Activated naive CD8-positive, alpha-beta T cell (primary cell): ENCODE measurements around the gene DHX30.

Experiments
- H3K27ac Mint-ChIP-seq: one replicate; pipeline ENCODE4 v1.8.0; 2021; ENCODE audit warnings: mixed read lengths
- H3K27me3 Mint-ChIP-seq: one replicate; pipeline ENCODE4 v1.8.0; 2021; ENCODE audit warnings: mixed read lengths
- H3K36me3 Mint-ChIP-seq: one replicate; pipeline ENCODE4 v1.8.0; 2021; ENCODE audit warnings: mixed read lengths
- H3K4me1 Mint-ChIP-seq: one replicate; pipeline ENCODE4 v1.8.0; 2021; ENCODE audit warnings: low read depth, mixed read lengths
- H3K4me3 Mint-ChIP-seq: one replicate; pipeline ENCODE4 v1.8.0; 2021; ENCODE audit warnings: mild to moderate bottlenecking, mixed read lengths
- H3K9me3 Mint-ChIP-seq: one replicate; pipeline ENCODE4 v1.8.0; 2021; ENCODE audit warnings: low read depth, mixed read lengths

DHX30 gene

DNA sequence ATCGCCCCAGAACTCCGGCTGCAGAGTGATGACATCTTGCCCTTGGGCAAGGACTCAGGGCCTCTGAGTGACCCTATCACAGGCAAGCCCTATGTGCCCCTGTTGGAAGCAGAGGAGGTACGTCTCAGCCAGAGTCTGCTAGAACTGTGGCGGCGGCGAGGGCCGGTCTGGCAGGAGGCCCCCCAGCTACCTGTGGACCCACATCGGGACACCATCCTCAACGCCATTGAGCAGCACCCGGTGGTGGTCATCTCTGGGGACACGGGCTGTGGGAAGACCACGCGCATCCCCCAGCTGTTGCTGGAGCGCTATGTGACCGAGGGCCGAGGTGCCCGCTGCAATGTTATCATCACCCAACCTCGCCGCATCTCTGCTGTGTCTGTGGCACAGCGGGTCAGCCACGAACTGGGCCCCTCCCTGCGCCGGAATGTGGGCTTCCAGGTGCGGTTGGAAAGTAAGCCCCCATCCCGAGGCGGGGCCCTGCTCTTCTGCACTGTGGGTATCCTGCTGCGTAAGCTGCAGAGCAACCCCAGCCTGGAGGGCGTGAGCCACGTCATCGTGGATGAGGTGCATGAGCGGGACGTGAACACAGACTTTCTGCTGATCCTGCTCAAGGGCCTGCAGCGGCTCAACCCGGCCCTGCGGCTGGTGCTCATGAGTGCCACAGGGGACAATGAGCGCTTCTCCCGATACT, 43.4 kb downstream of the DHX30 start:
- Mint-ChIP-seq H3K4me3 (no peak overlapping the region), H3K9me3 (no peaks in the 10 kb centered on the region), H3K27ac (no peak overlapping the region), H3K27me3 (no peaks in the 10 kb centered on the region), H3K4me1 (peaks cover 1% of the 10 kb centered on the region), H3K36me3 (peaks cover 4% of the 10 kb centered on the region)

DNA sequence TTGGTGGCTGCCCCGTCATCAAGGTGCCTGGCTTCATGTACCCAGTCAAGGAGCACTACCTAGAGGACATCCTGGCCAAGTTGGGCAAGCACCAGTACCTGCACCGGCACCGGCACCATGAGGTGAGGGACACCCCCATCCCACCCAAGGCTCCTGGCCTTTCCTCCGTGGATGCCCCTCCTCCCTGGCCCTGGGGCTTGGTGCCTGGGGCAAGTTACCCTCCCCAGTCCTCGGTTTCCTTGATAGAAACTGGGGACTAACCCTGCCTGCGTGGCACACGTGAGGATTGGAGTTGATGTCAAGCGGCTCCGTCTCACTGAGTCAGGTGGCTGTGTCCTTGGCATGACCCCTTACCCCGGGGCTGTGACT, 43.9 kb downstream of the DHX30 start:
- no peak overlapping the region for H3K27ac Mint-ChIP-seq

DNA sequence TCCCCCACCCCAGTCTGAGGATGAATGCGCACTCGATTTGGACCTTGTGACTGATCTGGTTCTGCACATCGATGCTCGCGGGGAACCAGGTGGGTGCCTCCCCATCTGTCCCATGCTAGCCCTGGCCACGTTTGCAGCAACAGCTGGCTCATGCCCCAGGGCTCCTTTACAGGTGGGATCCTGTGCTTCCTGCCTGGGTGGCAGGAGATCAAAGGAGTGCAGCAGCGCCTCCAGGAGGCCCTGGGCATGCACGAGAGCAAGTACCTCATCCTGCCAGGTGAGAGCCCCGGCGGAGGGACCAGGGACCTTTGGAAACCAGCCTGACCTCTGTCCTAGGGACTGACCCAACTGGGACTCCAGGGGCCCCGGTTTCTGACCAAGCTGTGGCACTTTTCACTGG, 44.3 kb downstream of the DHX30 start:
- no peaks in the 10 kb centered on the region for H3K9me3 Mint-ChIP-seq
- H3K27ac Mint-ChIP-seq, result no peak overlapping the region
- no peaks in the 10 kb centered on the region for H3K27me3 Mint-ChIP-seq
- peaks cover 4% of the 10 kb centered on the region for H3K36me3 Mint-ChIP-seq
- peaks cover 1% of the 10 kb centered on the region for H3K4me1 Mint-ChIP-seq
- H3K4me3 Mint-ChIP-seq, result no peak overlapping the region

More for the DNA sequence above, 43.9 kb downstream of the DHX30 start:
- H3K27me3 Mint-ChIP-seq, result no peaks in the 10 kb centered on the region
- H3K4me1 Mint-ChIP-seq, result peaks cover 1% of the 10 kb centered on the region
- no peak overlapping the region for H3K4me3 Mint-ChIP-seq
- H3K36me3 Mint-ChIP-seq, result peaks cover 4% of the 10 kb centered on the region
- H3K9me3 Mint-ChIP-seq, result no peaks in the 10 kb centered on the region

DNA sequence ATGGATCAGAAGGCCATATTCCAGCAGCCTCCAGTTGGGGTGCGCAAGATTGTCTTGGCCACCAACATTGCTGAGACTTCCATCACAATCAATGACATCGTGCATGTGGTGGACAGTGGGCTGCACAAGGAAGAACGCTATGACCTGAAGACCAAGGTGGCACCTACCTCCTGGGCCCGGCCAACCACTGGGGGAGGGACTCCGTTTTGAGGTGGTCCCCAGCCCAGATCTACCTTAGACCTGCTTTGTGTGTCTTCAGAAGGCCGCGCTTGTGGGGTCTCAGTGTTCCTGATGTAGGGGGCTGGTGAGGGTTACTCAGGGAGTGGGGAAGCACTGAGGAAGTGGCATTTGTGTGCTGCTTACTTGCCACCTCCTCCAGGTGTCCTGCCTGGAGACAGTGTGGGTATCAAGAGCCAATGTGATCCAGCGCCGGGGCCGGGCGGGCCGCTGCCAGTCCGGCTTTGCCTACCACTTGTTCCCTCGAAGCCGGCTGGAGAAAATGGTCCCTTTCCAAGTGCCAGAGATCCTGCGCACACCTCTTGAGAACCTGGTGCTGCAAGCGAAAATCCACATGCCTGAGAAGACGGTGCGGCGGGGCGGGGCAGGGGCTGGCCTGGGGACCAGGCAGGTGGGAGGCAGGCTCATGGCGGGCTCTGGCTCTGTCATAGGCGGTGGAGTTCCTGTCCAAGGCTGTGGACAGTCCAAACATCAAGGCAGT, 45.0 kb downstream of the DHX30 start:
- no peaks in the 10 kb centered on the region for H3K9me3 Mint-ChIP-seq
- H3K27me3 Mint-ChIP-seq, result no peaks in the 10 kb centered on the region
- H3K4me1 Mint-ChIP-seq, result peaks cover 1% of the 10 kb centered on the region
- H3K36me3 Mint-ChIP-seq, result peaks cover 4% of the 10 kb centered on the region
- H3K4me3 Mint-ChIP-seq, result no peak overlapping the region
- H3K27ac Mint-ChIP-seq, result no peak overlapping the region

DNA sequence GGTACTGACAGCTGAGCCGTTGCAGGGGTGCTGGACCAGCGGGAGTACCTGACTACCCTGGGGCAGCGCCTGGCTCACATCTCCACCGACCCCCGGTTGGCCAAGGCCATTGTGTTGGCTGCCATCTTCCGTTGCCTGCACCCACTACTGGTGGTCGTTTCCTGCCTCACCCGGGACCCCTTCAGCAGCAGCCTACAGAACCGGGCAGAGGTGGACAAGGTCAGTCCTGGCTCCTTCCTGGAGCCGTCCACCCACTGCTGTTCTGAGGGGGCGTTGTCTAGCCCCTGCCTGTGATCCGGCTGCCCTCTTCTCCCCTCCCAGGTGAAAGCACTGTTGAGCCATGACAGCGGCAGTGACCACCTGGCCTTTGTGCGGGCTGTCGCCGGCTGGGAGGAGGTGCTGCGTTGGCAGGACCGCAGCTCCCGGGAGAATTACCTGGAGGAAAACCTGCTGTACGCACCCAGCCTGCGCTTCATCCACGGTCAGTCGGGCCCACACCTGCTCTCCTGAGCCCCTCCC, 45.7 kb downstream of the DHX30 start:
- H3K36me3 Mint-ChIP-seq, result peaks cover 4% of the 10 kb centered on the region
- H3K4me3 Mint-ChIP-seq, result no peak overlapping the region
- no peaks in the 10 kb centered on the region for H3K27me3 Mint-ChIP-seq
- H3K9me3 Mint-ChIP-seq, result no peaks in the 10 kb centered on the region
- peaks cover 1% of the 10 kb centered on the region for H3K4me1 Mint-ChIP-seq
- H3K27ac Mint-ChIP-seq, result no peak overlapping the region

DNA sequence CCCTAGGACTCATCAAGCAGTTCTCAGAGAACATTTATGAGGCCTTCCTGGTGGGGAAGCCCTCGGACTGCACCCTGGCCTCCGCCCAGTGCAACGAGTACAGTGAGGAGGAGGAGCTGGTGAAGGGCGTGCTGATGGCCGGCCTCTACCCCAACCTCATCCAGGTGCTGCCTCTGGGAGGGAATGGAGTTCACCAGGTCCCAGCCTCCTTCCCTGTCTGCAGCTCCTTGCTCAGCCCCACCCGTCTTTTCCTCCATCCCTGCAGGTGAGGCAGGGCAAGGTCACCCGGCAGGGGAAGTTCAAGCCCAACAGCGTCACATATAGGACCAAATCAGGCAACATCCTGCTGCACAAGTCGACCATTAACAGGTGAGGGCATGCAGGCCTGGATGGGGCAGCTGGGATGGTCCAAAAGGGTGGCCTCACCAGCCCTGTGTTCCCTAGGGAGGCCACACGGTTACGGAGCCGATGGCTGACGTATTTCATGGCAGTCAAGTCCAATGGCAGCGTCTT, 46.3 kb downstream of the DHX30 start:
- Mint-ChIP-seq H3K27me3 (no peaks in the 10 kb centered on the region), H3K4me3 (no peak overlapping the region), H3K4me1 (peaks cover 1% of the 10 kb centered on the region), H3K27ac (no peak overlapping the region), H3K36me3 (peaks cover 4% of the 10 kb centered on the region), H3K9me3 (no peaks in the 10 kb centered on the region)

DNA sequence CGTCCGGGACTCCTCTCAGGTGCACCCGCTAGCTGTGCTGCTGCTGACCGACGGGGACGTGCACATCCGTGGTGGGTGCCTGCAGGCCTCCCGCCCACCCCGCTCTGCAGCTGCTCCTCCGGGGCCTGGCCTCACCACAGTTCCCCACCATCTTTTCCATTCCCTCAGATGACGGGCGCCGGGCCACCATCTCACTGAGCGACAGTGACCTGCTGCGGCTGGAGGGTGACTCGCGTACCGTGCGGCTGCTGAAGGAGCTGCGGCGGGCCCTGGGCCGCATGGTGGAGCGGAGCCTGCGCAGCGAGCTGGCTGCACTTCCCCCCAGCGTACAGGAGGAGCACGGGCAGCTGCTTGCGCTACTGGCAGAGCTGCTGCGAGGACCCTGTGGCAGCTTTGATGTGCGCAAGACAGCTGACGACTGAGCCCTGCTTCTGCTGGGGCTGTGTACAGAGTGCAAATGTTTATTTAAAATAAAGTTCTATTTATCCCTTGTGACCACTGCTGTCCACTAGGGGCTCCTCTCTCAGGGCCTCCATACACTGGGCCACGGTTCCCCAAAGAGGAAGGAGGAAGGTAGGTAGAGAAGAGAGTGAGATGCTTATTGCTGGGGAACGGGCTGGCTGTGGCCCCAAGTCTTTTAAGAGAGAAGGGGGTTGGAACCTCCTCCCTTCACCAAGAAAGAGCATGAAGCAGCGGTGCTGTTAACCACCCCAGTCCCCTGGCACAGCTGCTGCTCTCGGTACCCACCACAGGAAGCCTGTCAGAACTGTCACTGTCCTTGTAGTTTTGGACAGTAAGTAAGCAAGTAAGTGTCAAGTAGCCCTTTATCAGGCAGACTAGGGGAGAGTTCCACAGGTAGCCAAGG, 47.0 kb downstream of the DHX30 start:
- H3K4me3 Mint-ChIP-seq, result no peak overlapping the region
- no peaks in the 10 kb centered on the region for H3K27me3 Mint-ChIP-seq
- H3K36me3 Mint-ChIP-seq, result peaks cover 3% of the 10 kb centered on the region
- no peaks in the 10 kb centered on the region for H3K4me1 Mint-ChIP-seq
- H3K27ac Mint-ChIP-seq, result no peak overlapping the region
- no peaks in the 10 kb centered on the region for H3K9me3 Mint-ChIP-seq

DNA sequence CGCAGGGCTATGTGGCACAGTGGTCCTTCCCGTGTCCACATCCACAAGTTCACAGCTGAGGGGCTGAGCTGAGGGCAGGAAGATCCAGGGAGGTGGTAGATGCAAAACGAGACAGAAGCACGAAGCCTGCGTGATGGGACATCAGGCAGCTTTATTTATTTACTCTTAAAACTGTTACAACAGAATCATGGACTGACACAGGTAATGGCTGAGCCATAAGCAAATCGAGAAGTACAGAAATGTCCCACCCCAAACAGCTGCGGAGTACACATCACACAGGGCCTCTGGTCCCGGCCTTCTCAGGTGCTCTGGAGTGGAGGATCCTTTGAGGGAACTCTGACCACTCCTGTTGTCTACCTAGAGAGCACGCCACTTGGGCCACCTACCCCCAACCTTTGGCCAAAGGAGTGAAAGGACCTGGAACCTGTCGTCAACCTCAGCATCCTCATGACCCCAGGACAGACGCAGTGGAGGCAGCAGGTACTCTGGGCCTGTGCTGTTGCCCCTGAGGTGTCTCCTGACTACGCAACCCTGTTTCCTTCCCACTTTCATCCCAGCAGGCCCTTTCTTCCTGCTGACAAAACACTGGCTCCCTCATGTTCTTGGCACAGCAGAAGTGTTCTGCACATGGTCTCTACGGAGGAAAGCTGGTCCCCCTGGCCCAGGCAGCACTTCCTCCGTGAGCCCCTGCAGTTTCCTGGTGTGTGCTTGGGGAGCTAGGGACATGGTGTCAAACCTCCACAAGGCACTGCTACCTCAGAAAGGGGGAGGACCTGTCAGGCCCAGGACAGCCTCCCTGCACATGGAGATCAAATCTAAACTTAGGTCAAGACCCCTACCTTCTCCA, 47.8 kb downstream of the DHX30 start:
- H3K4me1 Mint-ChIP-seq, result no peaks in the 10 kb centered on the region
- H3K27me3 Mint-ChIP-seq, result no peaks in the 10 kb centered on the region
- H3K36me3 Mint-ChIP-seq, result peaks cover 3% of the 10 kb centered on the region
- H3K9me3 Mint-ChIP-seq, result no peaks in the 10 kb centered on the region
- peak overlapping the region; percentile 28 for H3K27ac Mint-ChIP-seq
- H3K4me3 Mint-ChIP-seq, result no peak overlapping the region

DNA sequence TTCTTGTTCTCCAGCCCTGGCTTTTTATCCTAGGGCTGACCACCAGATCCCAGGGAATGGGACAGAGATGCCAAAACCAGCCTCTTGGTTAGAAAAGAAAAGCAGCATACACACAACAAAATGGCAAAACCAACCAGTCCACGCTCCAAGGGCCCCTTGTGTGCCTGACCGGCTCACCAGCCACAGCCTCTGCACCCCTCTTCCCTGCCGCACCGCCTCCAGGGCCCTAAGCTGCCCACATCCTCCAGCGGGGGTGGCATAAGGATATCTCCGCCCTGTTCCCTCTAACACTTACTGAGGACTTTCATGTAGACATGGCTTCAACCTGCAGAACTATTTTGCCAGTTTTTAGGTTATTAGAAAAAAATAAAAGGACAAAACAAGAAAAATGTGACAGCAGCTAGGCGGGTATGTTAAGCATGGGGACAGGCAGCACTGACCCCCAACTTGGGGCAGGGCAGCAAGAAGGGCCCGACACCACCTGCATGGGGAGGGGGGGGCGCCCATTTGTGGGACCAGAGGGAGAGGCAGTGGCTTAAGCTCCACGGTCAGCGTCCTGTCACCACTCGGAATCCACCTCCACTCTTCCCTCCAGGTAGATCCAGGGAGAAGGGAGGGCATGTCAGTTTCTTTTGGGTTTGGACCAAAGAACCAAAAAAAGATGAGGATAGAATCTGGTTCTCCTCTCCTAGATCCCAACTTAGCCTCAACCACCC, 49.1 kb downstream of the DHX30 start:
- H3K27ac Mint-ChIP-seq, result no peak overlapping the region
- no peaks in the 10 kb centered on the region for H3K9me3 Mint-ChIP-seq
- H3K36me3 Mint-ChIP-seq, result peaks cover 3% of the 10 kb centered on the region
- H3K27me3 Mint-ChIP-seq, result no peaks in the 10 kb centered on the region
- H3K4me3 Mint-ChIP-seq, result no peak overlapping the region
- H3K4me1 Mint-ChIP-seq, result no peaks in the 10 kb centered on the region

DNA sequence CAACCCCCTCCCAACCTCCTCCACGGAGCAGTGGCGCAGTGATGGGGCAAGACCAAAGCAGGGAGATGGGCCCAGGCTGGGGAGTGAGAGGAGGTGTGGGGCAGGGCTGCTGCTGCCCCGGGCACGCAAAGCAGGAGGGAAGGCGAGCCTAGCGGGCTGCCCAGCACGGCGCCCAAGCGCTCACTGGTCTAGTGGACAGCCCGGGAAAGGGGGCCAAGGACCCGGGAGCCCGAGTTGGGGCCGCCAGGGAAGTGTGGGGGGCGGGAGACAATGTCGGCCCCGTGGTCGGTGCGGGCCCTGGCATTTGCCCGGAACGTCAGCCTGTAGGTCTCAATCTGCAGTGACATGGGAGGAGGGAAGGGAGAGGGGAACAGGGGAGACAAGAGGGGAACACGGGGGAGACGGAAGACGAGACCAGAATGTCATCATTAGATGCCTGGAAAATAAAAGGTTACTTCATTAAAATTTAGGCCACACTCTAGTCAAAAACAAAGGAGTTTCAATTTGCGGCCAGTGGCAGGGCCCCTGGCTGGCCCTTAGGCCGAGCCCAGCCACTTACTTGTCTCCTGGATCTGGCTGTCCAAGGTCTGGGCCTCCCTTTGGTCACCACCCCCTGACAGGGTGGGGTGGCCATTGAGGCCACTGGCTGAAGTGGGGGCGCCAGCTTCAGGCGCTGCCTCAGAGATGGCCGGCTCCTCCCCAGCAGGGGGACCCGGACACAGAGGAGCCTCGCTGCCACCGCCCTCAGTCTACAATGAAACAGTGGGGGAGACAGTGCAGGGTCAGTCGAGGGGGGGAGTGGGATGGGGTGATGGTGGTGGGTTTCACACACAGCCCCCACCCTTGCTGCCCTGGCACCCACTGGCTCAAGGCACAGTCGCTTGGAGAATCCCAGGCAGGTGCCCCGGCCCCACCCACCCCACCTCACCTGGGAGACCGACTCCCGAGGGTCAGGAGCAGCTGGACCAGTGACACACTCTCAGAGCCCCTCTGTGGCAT, 50.0 kb downstream of the DHX30 start:
- H3K4me1 Mint-ChIP-seq, result no peaks in the 10 kb centered on the region
- H3K9me3 Mint-ChIP-seq, result no peaks in the 10 kb centered on the region
- no peaks in the 10 kb centered on the region for H3K27me3 Mint-ChIP-seq
- no peak overlapping the region for H3K27ac Mint-ChIP-seq
- H3K4me3 Mint-ChIP-seq, result no peak overlapping the region
- H3K36me3 Mint-ChIP-seq, result peaks cover 3% of the 10 kb centered on the region

DNA sequence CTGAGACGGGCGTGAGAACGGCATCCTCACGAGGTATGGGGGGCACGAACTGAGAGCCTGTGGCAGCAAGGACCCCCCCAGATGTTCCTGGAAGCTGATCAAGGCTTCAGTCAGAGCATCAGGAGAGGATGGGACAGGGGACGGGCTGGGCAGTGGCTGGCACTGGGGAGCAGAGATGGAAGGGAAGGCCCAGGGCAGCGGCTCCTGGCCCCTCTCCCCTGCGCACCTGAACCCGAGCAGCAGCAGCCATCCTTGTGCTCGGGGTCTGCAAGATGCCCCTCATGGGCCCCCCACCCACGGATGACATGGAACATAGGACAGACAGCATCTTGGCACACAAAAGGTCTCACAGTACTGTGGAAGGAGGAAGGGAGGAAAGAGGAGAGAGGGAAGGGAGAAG, 51.3 kb downstream of the DHX30 start:
- no peaks in the 10 kb centered on the region for H3K27me3 Mint-ChIP-seq
- H3K4me1 Mint-ChIP-seq, result no peaks in the 10 kb centered on the region
- H3K36me3 Mint-ChIP-seq, result peaks cover 3% of the 10 kb centered on the region
- no peak overlapping the region for H3K4me3 Mint-ChIP-seq
- no peaks in the 10 kb centered on the region for H3K9me3 Mint-ChIP-seq
- no peak overlapping the region for H3K27ac Mint-ChIP-seq

DNA sequence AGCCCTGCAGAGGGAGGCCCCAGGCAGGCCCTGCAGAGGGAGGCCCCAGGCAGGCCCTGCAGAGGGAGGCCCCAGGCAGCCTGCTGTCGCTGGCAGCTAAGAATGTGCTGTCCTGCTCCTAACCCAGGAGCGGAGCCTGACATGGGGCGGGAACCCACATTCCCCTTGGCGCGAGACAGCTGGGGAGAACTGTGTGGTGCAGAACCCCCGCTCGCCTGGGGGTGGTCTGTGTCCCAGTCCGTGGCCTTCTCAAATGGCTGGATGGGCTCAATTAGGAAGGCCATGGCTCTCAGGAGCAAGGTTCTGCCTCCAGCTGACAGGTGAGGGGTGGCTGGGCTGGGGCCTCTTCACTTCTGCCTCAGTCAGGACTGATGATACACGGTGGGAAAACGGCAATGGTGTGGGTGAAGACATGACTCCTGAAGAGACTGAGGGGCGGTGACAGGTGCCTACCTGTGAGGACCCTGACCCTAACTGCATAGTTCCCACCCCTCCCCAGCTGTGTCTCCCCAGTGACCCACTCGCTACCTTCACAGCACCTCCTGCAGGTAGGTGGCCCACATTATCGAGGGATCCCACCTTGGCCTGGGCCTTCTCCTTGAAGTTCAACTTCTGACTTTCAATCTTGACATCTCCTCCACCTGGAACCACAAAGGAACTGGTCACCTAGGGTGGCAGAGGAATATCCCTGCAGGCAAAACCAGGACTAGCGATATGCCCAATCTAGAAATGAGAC, 52.0 kb downstream of the DHX30 start:
- Mint-ChIP-seq H3K4me3 (no peak overlapping the region), H3K36me3 (peaks cover 3% of the 10 kb centered on the region), H3K4me1 (no peaks in the 10 kb centered on the region), H3K9me3 (no peaks in the 10 kb centered on the region), H3K27me3 (no peaks in the 10 kb centered on the region), H3K27ac (no peak overlapping the region)
